Kidney (tissue), 14 donors: ENCODE data around the gene CDK16. TPM values are rescaled to one million over a fixed set of nuclear protein-coding genes. Genes with fewer than 3 reads are reported as not detected.

ENCODE experiments used
- DNase-seq, 5 donors: peaks; one replicate each; pipeline ENCODE4 v3.0.0-alpha.2; 2013 to 2020
- FAIRE-seq: peaks from 2 replicates; lab custom pipeline; 2012; peaks lifted over from hg19 to GRCh38; lab: Jason Lieb, UNC
- H3K27ac ChIP-seq, 2 donors: one replicate each; pipeline ENCODE4 v1.7.0; 2013; ENCODE audit warnings: low read depth in 2 of 2, low read length in 2 of 2, inconsistent platforms in 1 of 2
- H3K27me3 ChIP-seq: one replicate; pipeline ENCODE4 v1.7.1; 2013; ENCODE audit warnings: low read length, inconsistent platforms; ENCODE audit not compliant: control insufficient read depth, insufficient read depth
- H3K36me3 ChIP-seq, 3 donors: one replicate each; pipeline versions ENCODE4 v1.7.0 to v1.7.1; 2013; ENCODE audit warnings: low read length in 3 of 3, control low read depth in 1 of 3, inconsistent platforms in 1 of 3; ENCODE audit not compliant: insufficient read depth in 3 of 3, control insufficient read depth in 2 of 3
- H3K4me1 ChIP-seq, 3 donors: one replicate each; pipeline versions ENCODE4 v1.7.0 to v1.7.1; 2013; ENCODE audit warnings: low read length in 3 of 3, inconsistent platforms in 1 of 3, low read depth in 1 of 3; ENCODE audit not compliant: control insufficient read depth in 2 of 3, insufficient read depth in 2 of 3
- H3K4me3 ChIP-seq, 3 donors: one replicate each; pipeline versions ENCODE4 v1.7.0 to v1.8.1; 2013; ENCODE audit warnings: low read length in 3 of 3, control low read depth in 1 of 3, inconsistent platforms in 1 of 3
- H3K9ac ChIP-seq, 3 donors: one replicate each; pipeline versions ENCODE4 v1.7.0 to v1.7.1; 2013; ENCODE audit warnings: low read length in 3 of 3, control low read depth in 1 of 3, inconsistent platforms in 1 of 3
- H3K9me3 ChIP-seq, 3 donors: one replicate each; pipeline versions ENCODE4 v1.7.0 to v1.7.1; 2013; ENCODE audit warnings: low read length in 3 of 3, control low read depth in 1 of 3, inconsistent platforms in 1 of 3; ENCODE audit not compliant: control insufficient read depth in 2 of 3, insufficient read depth in 1 of 3
- CTCF ChIP-seq: IDR thresholded peaks from 3 replicates; pipeline ENCODE4 v1.5.1; 2012; ENCODE audit warnings: mild to moderate bottlenecking, moderate library complexity, borderline replicate concordance; ENCODE audit not compliant: insufficient read depth; ENCODE audit errors: extremely low read depth
- intact Hi-C: fragments of 100-400 bp; cut with DNase I; formaldehyde crosslinking; loops from one replicate; pipeline ENCODE4 v1.11.1; 2022
- polyA plus RNA-seq: library from polyadenylated mRNA; stranded (reverse); fragments of 350-450 nt; fragmentation: Illumina TruSeq; extraction: RNeasy Lipid Tissue Mini Kit (QIAGEN cat#74804); gene quantifications from one replicate; pipeline ENCODE4 v1.2.3, GENCODE V29; 2014; ENCODE audit warnings: low read depth, low replicate concordance; ENCODE audit not compliant: insufficient read depth
- total RNA-seq: library from RNA; stranded (reverse); fragmentation: NEBNext Ultra II Directional; extraction: Animal tissue kit (Norgen Biotek cat#: 25700); gene quantifications from one replicate; pipeline ENCODE4 v1.2.1, GENCODE V29; 2021
- donor health status: control.
- donor health status: control.
- donor health status: control.
- donor health status: control.
- donor health status: control.
- donor health status: DM: yes; HTN: yes; CAD: no.
- donor health status: Normal renal cell carcinoma (clear cell type).

CDK16 gene
- total and polyA plus RNA-seq, 2 donors from 2014 or later = 89.1 to 96.1 TPM

GRCh38 chrX:47172971-47173792 is 45.3 kb upstream of the CDK16 start:
- peaks cover 0 to 18% (median 0%) of the 10 kb centered on the region in 3 donors for H3K36me3 ChIP-seq
- intact Hi-C loops = no loop called here
- no peak overlapping the region for H3K4me3 ChIP-seq
- peak in 1 of 5 donors; percentile 55 for DNase-seq
- no peak overlapping the region for H3K9ac ChIP-seq
- no peaks in the 10 kb centered on the region for H3K4me1 ChIP-seq
- H3K9me3 ChIP-seq = no peaks in the 10 kb centered on the region
- H3K27me3 ChIP-seq = peaks cover 4% of the 10 kb centered on the region
- no peak for FAIRE-seq
- no peak overlapping the region for H3K27ac ChIP-seq
- no peak for TF ChIP-seq CTCF

- Histone ChIP-seq H3K36me3 (peaks cover 0 to 23% (median 0%) of the 10 kb centered on the region in 3 donors), H3K27ac (no peak overlapping the region), H3K4me1 (no peaks in the 10 kb centered on the region), H3K9ac (no peak overlapping the region), H3K27me3 (peaks cover 4% of the 10 kb centered on the region), H3K4me3 (no peak overlapping the region), H3K9me3 (no peaks in the 10 kb centered on the region)
- FAIRE-seq = no peak
- no peak for TF ChIP-seq CTCF
- intact Hi-C loops = no loop called here
- DNase-seq = peak in 1 of 5 donors; percentile 52
These were observed 44.1 kb upstream of the CDK16 start for GRCh38 chrX:47174376-47174775.

GRCh38 chrX:47174846-47175587 is 43.5 kb upstream of the CDK16 start:
- FAIRE-seq (no peak), DNase-seq (peak in 1 of 5 donors; percentile 66)
- Histone ChIP-seq H3K4me1 (no peaks in the 10 kb centered on the region), H3K9me3 (no peaks in the 10 kb centered on the region), H3K4me3 (no peak overlapping the region), H3K36me3 (peaks cover 0 to 23% (median 0%) of the 10 kb centered on the region in 3 donors), H3K27me3 (peaks cover 6% of the 10 kb centered on the region), H3K27ac (no peak overlapping the region), H3K9ac (no peak overlapping the region)
- intact Hi-C loops = no loop called here
- TF ChIP-seq CTCF = no peak
